Vein endothelial cell (primary cell): ENCODE results near the gene ALKBH1. TPM values are rescaled to one million over a fixed set of nuclear protein-coding genes. Genes with fewer than 3 reads are reported as not detected.

Experiments used
- small RNA-seq: library from RNA; depleted of rRNA; stranded (forward); fragments of <200 nt; gene quantifications from one replicate; pipeline ENCODE3, GENCODE V24; 2012
- total RNA-seq: library from RNA; depleted of rRNA; stranded (reverse); fragments of >200 nt; gene quantifications from 2 replicates; pipeline ENCODE4 v1.2.3, GENCODE V29; 2012

Gene ALKBH1
- 10.1 and 11.2 TPM in 2 replicates for total RNA-seq

DNA sequence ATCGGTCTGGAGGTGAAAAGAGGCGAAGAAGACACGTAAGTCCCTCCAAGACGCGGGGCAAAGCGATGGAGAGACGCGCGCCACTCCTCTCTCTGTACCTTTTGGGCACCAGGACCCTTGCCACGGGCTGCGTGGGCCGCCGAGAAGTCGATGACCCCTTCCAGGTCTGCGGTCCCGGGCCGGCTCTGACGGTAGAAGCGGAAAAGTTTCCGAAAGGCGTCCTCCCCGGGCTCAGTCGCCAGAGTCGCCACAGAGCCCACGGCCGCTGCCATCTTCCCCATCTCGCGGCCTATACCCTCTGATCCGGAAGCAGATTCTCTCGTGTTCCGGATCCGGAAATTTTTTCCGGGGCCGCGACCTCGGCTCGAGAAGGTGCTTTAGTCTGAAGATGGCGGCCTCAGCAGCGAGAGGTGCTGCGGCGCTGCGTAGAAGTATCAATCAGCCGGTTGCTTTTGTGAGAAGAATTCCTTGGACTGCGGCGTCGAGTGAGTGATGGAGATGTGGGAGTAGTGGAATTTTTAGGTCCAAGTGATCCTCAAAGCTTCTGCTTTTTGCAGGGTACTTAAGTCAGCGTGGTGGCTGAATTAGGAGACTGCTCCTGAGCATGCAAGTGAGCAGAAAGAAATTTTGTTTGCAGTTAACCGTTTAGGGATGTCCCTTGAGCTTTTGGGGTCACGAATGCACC lies at the start of gene ALKBH1, which contains the start of gene SLIRP:
TSS of gene ALKBH1 (minus strand) at position 300 of the 685 bp plus-strand sequence. CDS start at position 281, 19 bp downstream.
TSS of gene SLIRP (plus strand) at position 380 of the 685 bp plus-strand sequence. CDS start at position 389, 9 bp downstream.

Small RNA genes lying within 50 kb of the gene (small RNA-seq; reads per million reads assigned to genes)
- not detected for gene COX6CP11

Other genes starting within 250 kb of the ALKBH1 start
- 76.1 and 107 TPM in 2 replicates for gene AHSA1, start 249.9 kb downstream of the ALKBH1 start, total RNA-seq
- gene ISM2, start 209.2 kb downstream of the ALKBH1 start, total RNA-seq = under 0.01 and 0.10 TPM in 2 replicates
- 59.1 and 78.3 TPM in 2 replicates for gene SPTLC2, start 91.4 kb downstream of the ALKBH1 start, total RNA-seq
- 99.3 and 178 TPM in 2 replicates for gene SLIRP, start 80 bp upstream of the ALKBH1 start, total RNA-seq
- gene SNW1, start 53.1 kb upstream of the ALKBH1 start, total RNA-seq = 52.9 and 69.1 TPM in 2 replicates
- 3.6 and 5.6 TPM in 2 replicates for gene ADCK1, start 92.1 kb upstream of the ALKBH1 start, total RNA-seq